Renal cortex interstitium (tissue), 11 donors: Measurements from ENCODE around the gene PRKX. TPM values are rescaled to one million over a fixed set of nuclear protein-coding genes. Genes with fewer than 3 reads are reported as not detected.
"Not testable (repeated sequence)": the region's sequence is repeated elsewhere in the genome, so short reads cannot be mapped to it uniquely, and the experiment has no call there.

Source experiments
- DNase-seq, 11 donors: peaks; one replicate each; pipeline ENCODE4 v3.0.0-alpha.2; 2013; ENCODE audit warnings: low read depth in 9 of 11, low spot score in 4 of 11; ENCODE audit errors: extremely low read depth in 1 of 11
- polyA plus RNA-seq, 3 donors: library from polyadenylated mRNA; unstranded; fragments of 120-200 nt; gene quantifications; one replicate each; pipeline ENCODE4 v1.2.1, GENCODE V29; 2013; ENCODE audit not compliant: insufficient read length in 3 of 3

The PRKX gene
- polyA plus RNA-seq, 3 donors = 14.6 to 22.2 (median 15.5) TPM

DNA sequence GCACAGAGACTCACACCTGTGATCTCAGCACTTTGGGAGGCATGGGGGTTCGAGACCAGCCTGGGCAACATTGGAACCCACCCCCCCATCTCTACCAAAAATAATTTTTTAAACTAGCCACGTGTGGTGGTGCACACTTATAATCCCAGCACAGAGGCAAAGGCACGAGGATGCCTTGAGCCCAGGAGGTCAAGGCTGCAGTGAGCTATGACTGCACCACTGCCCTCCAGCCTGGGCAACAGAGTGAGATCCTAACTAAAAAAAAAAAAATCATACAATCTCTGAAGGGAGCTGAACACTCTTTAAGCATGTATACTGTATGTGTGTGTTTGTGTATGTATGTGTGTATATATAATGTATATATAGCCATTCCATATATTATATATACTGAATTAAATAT, 2.5 kb upstream of the PRKX start:
- DNase-seq = no peak

- DNase-seq = not testable (repeated sequence)
Observed at GRCh38 chrX:3714706-3715479, 1.4 kb upstream of the PRKX start.

DNA sequence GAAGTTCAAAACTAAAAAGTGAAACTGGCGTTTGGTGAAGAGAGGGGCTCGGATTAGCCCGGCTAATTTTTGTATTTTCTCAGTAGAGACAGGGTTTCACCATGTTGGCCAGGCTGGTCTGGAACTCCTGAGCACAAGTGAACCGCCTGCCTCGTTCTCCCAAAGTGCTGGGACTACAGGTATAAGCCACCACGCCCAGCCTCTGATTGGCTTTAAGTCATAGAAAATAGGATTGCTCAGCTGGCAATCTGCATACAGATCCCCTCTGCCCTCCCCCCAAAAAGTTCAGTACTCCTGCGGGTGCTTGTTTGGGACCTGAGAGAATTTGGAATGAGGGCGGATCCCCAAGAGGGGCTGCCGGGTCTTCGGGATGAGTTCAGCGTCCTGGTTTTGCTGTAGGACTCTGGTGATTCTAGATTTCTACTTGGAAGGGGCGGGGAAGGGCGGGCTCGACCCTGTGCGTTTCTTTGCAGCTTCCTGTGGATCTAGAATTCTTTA, 537 bp upstream of the PRKX start:
- DNase-seq = no peak

DNA sequence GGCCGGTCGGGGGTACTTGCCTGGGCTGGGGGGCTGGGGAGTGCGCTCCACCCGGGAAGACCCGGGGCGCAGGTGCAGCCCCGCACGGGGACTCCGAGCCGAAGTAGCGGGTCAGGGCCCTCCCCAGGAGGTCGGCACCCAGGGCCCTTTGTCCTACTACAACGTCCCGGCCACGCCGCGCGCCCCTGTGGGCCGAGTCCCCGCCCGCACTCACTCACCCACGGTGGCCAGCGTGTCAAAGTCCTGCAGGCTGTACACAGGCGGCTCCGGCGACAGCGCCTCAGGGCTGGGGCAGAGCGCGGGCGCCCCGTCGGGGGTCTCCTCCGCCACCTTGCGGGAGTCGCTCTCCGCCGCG, 602 bp downstream of the PRKX start:
- DNase-seq = no peak

DNA sequence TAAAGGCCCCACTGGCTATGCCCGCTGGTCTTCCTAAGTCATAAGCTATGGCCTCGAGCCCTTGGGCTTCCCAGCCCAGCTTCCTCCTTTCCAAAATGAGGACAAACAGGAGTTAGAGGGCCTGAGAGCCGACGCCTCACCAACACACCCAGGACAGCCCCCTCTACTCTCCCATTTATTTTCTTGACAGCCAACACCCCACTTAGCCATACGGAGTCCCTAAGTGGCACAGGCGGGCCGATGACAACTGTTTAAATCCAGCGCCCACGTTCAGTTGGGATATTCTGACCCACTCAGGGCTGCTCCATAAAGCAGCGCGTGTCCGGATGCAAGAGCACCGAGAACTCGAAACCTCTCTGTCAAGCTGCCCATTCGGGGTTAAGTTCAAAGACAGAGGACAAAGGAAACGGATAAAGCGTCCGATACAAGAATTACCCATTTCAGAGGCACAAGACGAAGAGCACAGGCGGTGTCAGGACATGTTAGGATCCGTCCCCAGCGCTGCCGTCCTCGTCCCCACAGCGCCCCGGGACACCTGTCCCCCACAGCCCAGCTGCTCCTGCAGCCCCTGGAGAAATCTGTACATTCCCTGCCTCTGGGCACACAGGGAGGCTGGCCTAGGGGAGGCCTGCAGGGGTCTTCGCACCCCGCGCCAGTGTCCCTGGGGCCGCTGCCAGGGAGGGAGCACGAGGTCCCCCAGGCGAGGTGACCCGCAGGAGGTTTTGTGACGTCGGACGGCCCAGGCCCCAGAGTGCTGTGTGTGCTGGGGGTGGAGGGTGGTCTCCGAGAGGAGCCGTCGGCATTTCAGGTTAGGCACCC, 1.2 kb downstream of the PRKX start:
- DNase-seq = no peak

- no peak for DNase-seq
Observed at GRCh38 chrX:3711331-3711917, 2.0 kb downstream of the PRKX start.

DNA sequence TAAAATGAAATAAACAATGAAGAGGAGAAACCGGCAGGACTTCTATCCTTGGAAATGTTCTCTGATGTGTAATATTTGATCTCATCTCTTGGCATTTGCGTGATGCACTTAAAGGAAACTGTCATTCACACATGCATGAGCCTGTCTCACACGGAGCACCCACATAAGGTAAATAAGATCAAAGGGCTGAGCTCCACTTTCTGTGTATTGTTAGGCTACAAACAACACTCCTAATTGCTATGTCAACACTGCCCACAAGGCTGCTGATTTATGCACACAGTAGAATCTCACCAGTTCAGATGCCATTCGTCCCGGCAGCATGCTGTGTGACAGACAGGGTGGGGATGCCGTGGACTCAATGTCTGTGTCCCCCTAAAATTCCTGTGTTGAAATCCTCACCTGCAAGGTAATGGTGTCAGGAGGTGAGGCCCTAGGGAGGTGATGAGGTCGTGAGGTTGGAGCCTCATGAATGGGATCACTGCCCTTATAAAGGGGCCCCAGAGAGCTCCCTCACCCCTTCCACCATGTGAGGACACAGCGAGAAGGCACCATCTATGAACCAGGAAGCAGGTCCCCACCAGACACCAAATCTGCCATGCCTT, 5.7 kb downstream of the PRKX start:
- DNase-seq = not testable (repeated sequence)

- DNase-seq = no peak
Observed at GRCh38 chrX:3706481-3706880, 7.0 kb downstream of the PRKX start.

DNA sequence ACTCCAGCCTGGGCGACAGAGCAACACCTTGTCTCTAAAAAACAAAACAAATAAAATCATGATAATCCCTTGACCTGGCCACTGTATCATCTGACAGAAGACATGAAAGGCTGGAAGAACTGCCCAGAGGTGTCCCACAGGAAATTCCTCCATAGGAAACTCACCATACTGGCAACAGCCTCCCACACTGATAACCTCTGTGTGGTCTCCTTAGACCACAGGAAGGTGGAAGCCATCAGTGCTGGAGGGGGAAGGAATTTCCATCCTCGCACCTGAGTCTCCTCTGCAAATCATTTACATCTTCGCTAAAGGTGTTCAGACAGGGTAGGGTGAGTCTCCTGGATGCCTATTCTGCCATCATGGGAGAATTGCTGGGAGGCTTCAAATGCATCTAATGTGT, 10.2 kb downstream of the PRKX start:
- DNase-seq = not testable (repeated sequence)

DNA sequence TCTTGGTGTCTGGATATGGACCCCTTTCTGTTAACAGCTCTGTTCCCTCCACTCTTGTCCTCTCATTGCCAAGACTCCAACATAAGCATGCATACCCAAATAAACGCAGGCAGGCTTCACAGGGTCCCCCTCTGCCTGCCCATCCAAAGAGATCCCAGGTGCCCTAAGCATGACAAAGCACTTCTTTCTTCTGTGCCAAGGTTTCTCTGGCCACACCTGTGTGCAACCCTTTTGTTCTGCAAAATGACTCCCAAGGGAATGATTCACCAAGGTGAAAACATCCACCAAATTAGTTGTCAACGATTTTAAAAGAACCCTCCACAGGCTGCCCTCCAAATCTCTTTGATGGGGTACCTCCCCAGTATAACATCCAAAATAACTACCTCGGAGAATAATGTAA, 11.4 kb downstream of the PRKX start:
- DNase-seq = not testable (repeated sequence)

GRCh38 chrX:3701445-3701928, 12.0 kb downstream of the PRKX start:
- DNase-seq = not testable (repeated sequence)

DNA sequence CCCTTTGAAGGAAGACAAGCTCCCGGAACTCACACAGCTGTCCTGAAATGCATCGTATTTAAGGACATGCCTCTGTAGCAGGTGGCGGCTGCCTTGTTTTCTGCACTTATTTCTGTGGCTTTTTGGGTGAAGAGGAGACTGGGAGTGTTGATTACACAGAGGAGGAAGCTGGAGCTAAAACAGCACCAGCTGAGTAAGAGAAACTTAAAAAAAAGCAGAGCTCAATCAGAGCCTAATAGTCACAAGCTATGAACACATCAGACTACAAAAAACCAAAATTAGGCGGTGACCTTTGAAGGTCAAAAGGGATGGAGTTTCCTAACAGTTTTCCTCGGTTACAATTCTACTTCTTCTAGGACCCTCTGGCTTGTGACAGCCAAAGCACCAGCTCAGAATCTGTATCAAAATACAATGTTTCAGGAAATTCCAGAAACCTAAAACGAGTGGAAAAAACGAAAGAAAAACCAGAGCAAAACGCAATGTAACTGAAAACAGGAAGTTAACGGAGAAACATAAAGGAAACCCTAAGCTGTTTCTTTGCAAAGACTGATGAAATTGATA, 13.5 kb downstream of the PRKX start:
- no peak for DNase-seq

GRCh38 chrX:3697701-3698279, 15.7 kb downstream of the PRKX start:
- DNase-seq = no peak

- no peak for DNase-seq
Observed at GRCh38 chrX:3697220-3697684, 16.2 kb downstream of the PRKX start.

GRCh38 chrX:3695536-3695935, 17.9 kb downstream of the PRKX start:
- DNase-seq = no peak

DNA sequence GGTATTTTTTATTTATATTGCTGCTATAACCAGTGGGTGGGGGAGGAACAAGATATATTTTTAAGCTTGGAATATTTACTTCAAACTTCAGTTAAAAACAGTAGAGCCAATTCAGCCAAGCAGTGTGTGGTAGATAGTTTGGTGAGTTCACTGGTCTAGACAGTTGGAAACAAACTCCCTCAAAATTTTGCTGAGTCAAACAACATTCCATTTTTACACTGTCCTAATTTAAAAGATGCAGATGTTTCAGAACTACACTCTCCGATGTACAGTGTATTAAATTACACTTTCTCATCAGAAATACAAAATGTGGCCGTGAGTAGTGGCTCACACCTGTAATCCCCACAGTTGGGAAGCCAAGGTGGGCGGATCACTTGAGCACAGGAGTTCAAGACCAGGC, 23.3 kb downstream of the PRKX start:
- no peak for DNase-seq

- not testable (repeated sequence) for DNase-seq
Observed at GRCh38 chrX:3683236-3683635, 30.2 kb downstream of the PRKX start.

GRCh38 chrX:3680459-3680858, 33.0 kb downstream of the PRKX start:
- no peak for DNase-seq

DNA sequence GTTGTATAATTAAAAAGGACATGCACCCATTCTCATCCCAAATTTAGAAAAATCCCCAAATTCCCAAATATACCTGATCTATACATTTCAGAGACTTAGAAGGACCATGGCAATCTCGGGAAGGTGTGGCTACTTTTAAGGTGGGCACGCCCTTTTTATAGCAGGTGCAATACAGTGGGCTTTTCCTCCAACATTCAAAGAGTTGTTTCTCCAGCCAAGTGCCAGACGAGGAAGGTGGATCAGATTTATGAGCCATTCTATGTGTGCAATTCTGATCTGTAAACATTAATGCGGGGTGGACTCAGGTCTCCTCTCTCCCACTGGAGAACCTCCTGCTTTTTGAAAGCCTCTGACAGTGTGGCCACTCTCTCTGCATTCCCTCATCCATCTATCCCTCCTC, 33.8 kb downstream of the PRKX start:
- DNase-seq = no peak
